GM04503 (cell line): ENCODE measurements around the gene OSBPL6.
A peak's percentile ranks its signal among the peaks of the same experiment; 100 is the strongest.

ENCODE experiments used
- DNase-seq: peaks from one replicate; pipeline ENCODE4 v3.0.0-alpha.2; 2012; ENCODE audit warnings: low read depth

The OSBPL6 gene

DNA sequence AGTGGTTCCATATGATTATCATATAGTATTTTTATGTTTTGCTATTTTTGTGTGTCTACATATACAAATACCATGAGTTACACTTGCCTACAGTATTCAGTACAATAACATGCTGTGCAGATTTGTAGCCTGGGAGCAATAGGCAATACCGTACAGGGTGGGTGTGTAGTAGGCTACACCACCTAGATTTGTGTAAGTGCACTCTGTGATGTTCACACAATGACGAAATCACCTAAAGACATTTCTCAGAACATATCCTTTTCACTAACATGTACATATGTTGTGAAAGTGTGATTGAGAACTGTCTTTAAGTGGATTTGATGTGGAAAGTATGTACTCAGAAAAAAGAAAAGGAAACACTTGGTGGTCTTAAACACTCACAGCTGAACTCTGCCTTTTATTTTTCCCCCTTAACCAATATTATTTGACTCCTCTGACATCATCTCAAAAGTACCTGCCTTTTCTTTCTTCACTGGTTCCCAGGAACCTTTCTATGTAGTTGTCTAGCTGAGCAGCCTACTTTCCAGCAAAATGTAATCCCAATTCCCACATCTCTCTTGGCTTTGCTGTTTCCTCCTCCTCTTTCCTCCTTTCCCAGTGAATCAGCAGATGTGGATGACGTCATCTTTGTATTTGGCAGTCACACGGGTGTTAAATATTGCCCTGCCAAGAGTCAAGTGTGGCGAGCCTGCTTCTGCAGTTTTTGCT is 47.7 kb downstream of the OSBPL6 start:
- peak; percentile 86 for DNase-seq

- no peak for DNase-seq
Measured at GRCh38 chr2:178242552-178242883, 48.2 kb downstream of the OSBPL6 start.

DNA sequence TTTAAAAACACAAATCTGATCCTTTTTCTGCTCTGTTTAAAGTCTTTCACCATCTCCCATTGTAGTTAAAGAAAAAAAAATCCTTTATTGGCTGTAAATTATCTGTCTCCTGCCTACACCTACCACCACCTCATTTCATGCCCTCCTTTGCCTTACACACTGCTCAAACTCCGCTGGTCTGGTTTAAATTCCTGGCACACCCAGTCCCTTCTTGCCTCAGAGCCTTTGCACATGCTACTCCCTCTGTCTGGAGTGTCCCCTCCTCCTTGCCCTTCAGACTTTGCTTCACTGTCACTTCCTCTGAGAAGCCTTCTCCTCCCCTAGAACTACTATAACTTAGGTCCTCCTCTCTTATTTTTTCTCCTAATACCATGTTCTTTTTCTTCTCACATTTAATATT is 49.6 kb downstream of the OSBPL6 start:
- DNase-seq, result no peak

DNA sequence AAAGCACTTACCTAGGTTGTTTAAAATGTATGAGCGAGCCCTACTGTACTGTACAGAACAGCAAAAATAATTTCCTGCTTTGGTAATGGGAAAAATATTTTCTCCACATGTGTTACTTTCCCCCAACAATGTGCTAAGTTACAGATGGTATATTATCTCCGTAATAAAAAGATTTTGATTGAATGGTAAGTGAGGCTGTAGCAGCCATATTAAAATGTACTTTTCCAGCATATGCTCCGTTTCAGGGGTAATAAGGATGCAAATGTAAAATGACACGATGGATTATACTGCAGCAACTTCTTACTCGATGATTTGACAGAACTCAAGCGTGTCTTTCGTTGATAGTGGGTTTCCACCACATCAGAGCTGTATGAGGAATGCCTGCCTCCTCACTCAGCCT is 50.5 kb downstream of the OSBPL6 start:
- no peak for DNase-seq

DNA sequence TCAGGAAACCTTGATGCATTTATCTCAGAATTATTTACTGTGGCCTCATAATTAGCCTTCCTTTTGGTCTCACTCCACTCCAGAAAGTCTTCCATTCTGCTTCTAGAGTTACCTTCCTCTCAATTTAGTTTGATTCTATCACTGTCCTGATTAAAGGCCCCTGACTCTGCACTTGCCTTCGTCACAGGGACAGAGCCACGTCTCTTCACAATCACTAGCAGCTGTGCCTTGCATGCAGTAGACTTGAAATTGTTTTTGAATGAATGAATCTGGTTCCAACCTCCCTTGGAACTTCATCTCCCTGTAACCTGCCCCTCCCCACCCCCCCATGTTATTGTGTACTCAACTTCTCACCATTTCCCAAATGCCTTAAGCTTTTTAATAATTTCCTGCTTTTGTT is 52.4 kb downstream of the OSBPL6 start:
- no peak for DNase-seq

DNA sequence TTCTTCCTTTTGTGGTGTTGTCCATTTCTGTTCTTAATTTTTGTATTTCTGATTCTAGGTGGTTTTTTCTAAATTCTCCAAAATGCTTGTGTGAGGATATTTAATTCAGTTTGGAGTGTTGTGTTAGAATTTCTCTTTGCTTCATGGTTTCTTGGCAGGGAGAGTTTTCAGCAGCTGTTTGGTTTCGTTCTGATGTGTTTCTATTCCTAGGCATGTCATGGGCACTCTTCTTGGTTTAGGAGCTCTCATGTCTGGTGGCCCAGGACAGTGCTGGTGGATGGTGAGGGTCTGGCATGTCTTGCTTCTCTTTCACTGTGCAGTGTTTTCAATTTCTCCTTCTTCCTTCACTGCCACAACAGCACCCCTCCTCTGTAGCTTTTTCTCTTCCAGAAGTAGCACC is 52.9 kb downstream of the OSBPL6 start:
- no peak for DNase-seq

DNA sequence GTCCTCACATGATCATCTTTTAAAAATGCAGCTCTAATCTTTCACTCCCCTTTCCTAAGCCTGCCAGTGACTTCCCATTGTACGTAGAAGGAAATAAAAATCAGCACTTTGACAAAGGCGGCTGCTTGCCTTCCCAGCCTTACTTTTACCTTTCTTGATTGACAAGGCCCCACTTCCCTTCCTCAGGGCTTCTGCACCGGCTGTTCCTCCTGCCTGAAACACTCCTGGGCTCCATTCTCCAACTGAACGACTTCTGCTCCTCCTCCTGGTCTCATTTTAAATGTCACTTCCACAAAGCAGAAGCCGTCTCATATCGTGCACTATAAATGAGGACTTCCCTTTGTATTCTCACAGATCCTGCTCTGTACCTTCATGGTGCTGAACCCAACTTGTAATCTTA is 56.1 kb downstream of the OSBPL6 start:
- no peak for DNase-seq

- no peak for DNase-seq
Measured at GRCh38 chr2:178251151-178251955, 57.0 kb downstream of the OSBPL6 start.

DNA sequence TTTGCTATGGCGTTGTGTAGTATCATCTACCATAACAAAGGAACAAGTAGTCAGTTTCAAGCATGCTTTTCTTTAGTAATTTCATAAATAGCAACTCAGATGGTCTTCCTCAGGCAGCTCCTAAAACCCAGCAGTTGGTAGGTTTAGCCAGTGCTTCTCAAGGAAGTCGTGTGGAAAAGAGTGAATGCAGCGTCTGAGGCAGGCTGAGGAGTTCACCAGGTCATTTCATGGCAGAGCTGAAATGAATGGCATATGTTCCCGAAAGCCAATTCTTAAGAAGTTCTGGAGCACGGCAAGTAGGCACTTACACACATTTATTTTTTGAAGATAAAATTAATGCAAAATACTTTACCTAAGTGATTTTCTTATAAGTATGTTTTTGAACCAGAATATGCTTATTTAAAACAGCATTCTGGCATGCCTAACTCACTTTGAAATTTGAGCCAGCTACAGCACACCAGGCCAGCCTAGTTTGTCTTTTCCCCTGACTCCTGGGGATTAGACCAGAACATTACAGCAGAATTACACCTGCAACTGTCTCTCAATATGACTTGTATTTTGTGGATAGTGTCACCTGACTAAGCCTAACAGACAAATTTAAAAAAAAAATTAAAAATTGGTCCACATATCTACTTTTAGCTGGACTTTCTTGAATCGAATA is 62.2 kb downstream of the OSBPL6 start:
- DNase-seq, result no peak

DNA sequence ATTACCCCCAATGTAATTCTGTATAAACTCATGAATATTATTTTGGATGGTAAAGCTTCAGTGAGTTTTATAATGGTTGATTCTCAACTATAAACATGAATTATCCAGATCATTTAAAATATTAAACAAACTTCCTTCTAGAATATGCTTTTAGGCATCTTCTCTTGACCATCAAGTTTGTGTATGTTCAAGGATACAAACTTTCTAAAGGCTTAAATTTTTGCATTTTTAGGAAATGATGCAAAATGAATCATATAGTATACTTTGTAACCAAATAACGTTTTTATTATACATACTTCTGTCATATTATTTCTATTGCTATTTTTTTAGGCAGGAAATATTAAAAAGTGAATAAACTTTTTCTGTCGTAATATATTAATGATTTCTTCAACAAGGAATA is 62.8 kb downstream of the OSBPL6 start:
- DNase-seq, result no peak

GRCh38 chr2:178258916-178259315 is 64.6 kb downstream of the OSBPL6 start:
- no peak for DNase-seq

DNA sequence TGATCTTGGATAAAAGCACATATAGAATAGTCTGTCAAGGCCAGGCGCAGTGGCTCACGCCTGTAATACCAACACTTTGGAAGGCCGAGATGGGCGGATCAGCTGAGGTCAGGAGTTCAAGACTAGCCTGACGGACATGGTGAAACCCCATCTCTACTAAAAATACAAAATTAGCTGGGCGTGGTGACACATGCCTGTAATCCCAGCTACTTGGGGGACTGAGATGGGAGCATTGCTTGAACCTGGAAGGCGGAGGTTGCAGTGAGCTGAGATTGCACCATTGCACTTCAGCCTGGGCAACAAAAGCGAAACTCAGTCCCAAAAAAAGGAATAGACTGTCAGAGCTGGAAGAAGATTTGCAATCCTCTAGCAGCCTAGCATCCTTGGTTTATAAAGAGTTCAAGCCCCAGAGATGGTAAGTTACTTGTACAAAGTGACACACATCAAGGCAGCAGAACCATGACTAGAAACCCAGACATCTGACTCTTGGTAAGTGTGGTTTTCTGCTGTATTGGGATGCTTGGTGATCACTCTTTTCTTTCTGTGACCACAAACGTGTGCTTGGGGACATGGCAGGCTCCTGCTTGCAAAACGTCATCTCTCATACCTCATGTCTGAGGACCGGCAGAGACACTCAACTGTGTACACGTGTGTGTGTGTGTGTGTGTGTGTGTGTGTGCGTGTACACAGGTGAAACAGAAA is 69.0 kb downstream of the OSBPL6 start:
- no peak for DNase-seq

- DNase-seq, result no peak
Measured at GRCh38 chr2:178264211-178264610, 69.9 kb downstream of the OSBPL6 start.

DNA sequence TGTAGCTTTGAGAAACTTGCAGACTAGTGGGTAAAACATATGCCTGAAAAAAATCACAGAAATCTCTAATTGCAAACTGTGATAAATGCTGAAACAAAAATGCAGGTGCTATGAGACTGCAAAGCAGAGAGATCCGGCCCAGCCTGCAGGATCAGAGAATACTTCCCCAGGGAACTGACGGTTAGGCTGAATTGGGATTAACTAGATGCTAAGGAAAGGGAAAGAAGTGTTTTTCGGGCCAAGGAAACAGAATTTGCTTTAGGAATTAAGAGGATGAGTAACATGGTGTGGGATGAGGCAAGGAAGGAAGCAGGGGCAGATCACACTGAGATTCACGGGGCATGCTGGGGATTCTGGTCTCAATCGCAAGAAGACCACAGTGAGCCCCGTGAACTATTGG is 71.5 kb downstream of the OSBPL6 start:
- no peak for DNase-seq

DNA sequence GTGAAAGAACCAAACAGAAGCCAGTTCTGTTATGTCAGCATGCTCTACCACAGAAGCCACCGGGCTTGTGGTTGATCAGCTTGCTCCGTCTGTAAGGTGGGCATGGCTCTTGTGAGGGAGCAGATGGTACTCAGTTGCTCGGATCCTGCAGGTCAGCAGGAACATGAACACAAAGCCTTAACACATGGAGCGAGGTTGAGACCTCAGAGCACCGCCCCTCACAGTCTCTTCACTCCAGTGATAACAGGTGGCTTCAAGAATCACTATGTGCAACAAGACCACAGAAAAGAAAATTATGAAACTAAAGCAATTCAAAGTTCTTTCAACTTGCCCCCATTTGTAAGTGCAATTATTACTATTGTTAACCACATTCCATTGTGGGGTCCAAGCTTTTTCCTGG is 72.1 kb downstream of the OSBPL6 start:
- DNase-seq, result no peak

DNA sequence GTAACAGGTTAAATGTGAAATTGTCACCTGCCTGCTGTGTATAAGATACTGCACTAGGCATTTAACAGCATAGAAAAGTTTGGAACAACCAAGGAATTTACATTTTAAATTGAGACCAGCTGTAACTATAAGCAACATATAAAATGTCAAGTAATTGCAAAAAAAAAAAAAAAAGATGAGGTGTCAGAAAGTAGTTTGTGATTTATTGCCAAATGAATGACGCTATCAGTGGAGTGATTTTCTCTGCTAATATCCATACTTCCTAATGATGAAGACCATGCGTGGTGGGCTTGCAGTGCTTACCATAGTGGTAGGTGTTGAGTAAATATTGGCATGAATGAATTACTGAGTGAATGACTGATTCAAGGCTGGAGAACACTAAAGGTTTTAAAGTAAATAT is 73.3 kb downstream of the OSBPL6 start:
- DNase-seq, result no peak

GRCh38 chr2:178268435-178268834 is 74.1 kb downstream of the OSBPL6 start:
- no peak for DNase-seq

DNA sequence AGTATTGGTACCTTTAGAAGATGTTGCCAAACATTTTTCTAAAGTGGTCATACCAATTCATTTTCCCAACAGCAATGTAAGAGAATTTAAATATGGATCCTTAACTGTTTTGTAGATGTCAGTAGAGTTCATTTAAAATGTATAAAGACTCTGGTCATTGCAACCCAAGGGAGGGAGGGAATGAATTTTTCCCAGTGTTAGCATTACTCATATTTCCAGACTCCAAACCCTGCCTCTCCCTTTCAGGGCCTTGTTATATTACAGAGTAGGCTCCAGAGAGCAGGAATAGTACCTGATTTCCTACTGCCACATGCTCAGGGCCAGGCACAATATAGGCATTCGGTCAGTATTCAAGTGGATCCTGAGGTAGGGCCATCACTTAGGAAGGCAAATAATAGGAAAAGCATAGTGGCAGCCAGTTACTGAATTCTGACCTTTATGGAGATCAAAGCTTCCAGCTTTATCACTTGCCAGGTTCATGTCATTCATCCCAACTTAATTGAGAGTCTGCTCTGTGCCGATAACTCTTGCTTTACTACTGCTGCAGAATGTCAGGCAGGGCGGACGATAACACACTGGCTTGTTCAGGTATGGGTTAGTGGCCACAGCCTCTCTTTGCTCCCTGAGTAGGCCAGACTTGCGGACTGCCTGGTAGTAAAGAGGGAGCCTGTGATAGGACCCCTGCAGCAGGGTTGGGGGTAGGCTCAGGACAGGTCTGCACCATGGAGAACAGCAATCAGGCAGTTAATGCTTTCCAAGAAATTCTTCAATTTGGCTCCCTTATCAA is 75.3 kb downstream of the OSBPL6 start:
- no peak for DNase-seq

DNA sequence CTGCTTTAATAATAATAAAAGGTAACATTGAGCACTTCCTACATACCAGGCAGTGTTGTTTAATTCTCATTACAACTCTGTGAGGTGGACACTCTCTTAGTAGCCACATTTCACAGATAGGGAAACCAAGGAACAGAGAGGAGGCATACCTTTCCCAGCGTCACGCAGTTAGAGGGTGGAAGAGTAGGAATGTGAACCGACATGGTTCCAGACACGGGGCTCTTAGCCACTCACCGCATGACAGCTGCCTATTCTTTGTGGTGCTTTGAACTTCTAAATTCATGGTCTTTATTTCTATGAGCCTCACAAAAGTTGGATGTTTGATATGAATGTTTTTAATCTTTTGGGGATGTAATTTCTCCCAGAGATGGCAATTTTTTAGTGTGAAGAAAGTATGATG is 76.0 kb downstream of the OSBPL6 start:
- no peak for DNase-seq

DNA sequence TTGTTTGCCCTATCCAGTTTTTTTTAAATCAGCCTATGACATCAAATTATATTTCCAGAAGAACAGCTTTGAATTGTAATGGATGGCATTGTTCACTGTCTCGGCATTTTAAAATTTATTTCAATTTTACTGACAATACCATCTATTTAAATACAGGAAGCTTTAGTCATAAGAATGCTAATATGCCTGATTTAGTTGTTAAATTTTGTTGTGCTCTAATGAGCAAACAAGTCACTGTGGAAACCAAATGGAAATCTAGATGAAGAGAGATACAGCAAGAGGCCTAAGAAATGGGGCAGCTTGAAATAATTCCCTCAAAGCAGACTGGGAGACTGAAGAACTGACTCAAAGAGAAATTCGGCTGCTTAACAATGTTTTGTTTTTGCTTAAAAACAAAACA is 76.8 kb downstream of the OSBPL6 start:
- DNase-seq, result no peak

- peak; percentile 27 for DNase-seq
Measured at GRCh38 chr2:178271629-178272333, 77.5 kb downstream of the OSBPL6 start.
